Neural progenitor cell (in vitro differentiated cells): ENCODE results near the gene RHOC. TPM values are rescaled to one million over a fixed set of nuclear protein-coding genes. Genes with fewer than 3 reads are reported as not detected.
A peak's percentile ranks its signal among the peaks of the same experiment; 100 is the strongest.

Source experiments
- DNase-seq: peaks from one replicate; pipeline ENCODE4 v3.0.0-alpha.2; 2016; ENCODE audit warnings: low spot score
- H2AFZ ChIP-seq: fragments of 200-600 bp; sonication (generic); replicated peaks from 2 replicates; pipeline ENCODE4 v1.6.1; 2016; ENCODE audit warnings: antibody characterized with exemption
- H3F3A ChIP-seq: fragments of 200-600 bp; sonication (generic); 2 replicates; pipeline ENCODE4 v1.6.1; 2016; ENCODE audit warnings: antibody characterized with exemption, low read depth
- H3K27ac ChIP-seq: fragments of 200-600 bp; sonication (generic); 2 replicates; pipeline ENCODE4 v1.5.1; 2016; ENCODE audit warnings: mild to moderate bottlenecking
- H3K27me3 ChIP-seq: fragments of 200-600 bp; sonication (generic); 2 replicates; pipeline ENCODE4 v1.6.1; 2016; ENCODE audit warnings: mild to moderate bottlenecking, moderate library complexity
- H3K36me3 ChIP-seq: fragments of 200-600 bp; sonication (generic); 2 replicates; pipeline ENCODE4 v1.5.1; 2016
- H3K4me1 ChIP-seq: fragments of 200-600 bp; sonication (generic); 2 replicates; pipeline ENCODE4 v1.6.1; 2016; ENCODE audit warnings: mixed run types
- H3K4me2 ChIP-seq: fragments of 200-600 bp; sonication (generic); 2 replicates; pipeline ENCODE4 v1.6.1; 2016
- H3K4me3 ChIP-seq: fragments of 200-600 bp; sonication (generic); 2 replicates; pipeline ENCODE4 v1.5.1; 2016
- H3K79me2 ChIP-seq: fragments of 200-600 bp; sonication (generic); 2 replicates; pipeline ENCODE4 v1.6.1; 2016; ENCODE audit warnings: low read depth
- H3K9ac ChIP-seq: fragments of 200-600 bp; sonication (generic); 2 replicates; pipeline ENCODE4 v1.6.1; 2016
- H3K9me3 ChIP-seq: fragments of 200-600 bp; sonication (generic); 2 replicates; pipeline ENCODE4 v1.5.1; 2016; ENCODE audit warnings: low read depth
- H4K20me1 ChIP-seq: fragments of 200-600 bp; sonication (generic); 2 replicates; pipeline ENCODE4 v1.6.1; 2016; ENCODE audit warnings: low read depth
- H3K27ac Mint-ChIP-seq: 3 replicates; pipeline ENCODE4 v1.8.0; 2021; ENCODE audit warnings: mixed read lengths
- H3K27me3 Mint-ChIP-seq: 2 replicates; pipeline ENCODE4 v1.8.0; 2022; ENCODE audit warnings: low read depth, mild to moderate bottlenecking, inconsistent platforms, moderate library complexity, mixed read lengths; ENCODE audit not compliant: insufficient read depth
- H3K36me3 Mint-ChIP-seq: 3 replicates; pipeline ENCODE4 v1.8.0; 2021; ENCODE audit warnings: mixed read lengths
- H3K4me1 Mint-ChIP-seq: 3 replicates; pipeline ENCODE4 v1.8.0; 2021; ENCODE audit warnings: mixed read lengths
- H3K4me3 Mint-ChIP-seq: 3 replicates; pipeline ENCODE4 v1.8.0; 2021; ENCODE audit warnings: mild to moderate bottlenecking, moderate library complexity, mixed read lengths
- H3K9me3 Mint-ChIP-seq: 3 replicates; pipeline ENCODE4 v1.8.0; 2020; ENCODE audit warnings: mixed read lengths
- CTCF ChIP-seq: fragments of 200-600 bp; sonication (generic); IDR thresholded peaks from 2 replicates; pipeline ENCODE4 v1.5.1; 2017; ENCODE audit warnings: antibody characterized with exemption, mild to moderate bottlenecking
- EZH2 ChIP-seq: fragments of 200-600 bp; sonication (generic); IDR thresholded peaks from 2 replicates; pipeline ENCODE4 v1.6.1; 2017; ENCODE audit warnings: antibody characterized with exemption, mild to moderate bottlenecking, moderate library complexity
- EZH2phosphoT487 ChIP-seq: fragments of 200-600 bp; sonication (generic); IDR thresholded peaks from 2 replicates; pipeline ENCODE4 v1.6.1; 2017; ENCODE audit warnings: antibody characterized with exemption
- total RNA-seq: library from RNA; depleted of rRNA; stranded (reverse); fragments of >200 nt; gene quantifications from 2 replicates; pipeline ENCODE4 v1.2.3, GENCODE V29; 2015; ENCODE audit warnings: low replicate concordance

Gene RHOC
- total RNA-seq, 1 donor from 2014 or later: 41.8 TPM

- Histone ChIP-seq H3K36me3 (no peaks in the 10 kb centered on the region), H3K4me2 (no peak overlapping the region), H3K4me1 (no peaks in the 10 kb centered on the region), H3K4me3 (no peak overlapping the region), H3K27me3 (no peaks in the 10 kb centered on the region), H3K9ac (no peak overlapping the region), H4K20me1 (peaks cover 14% of the 10 kb centered on the region), H3K79me2 (no peaks in the 10 kb centered on the region), H3F3A (no peaks in the 10 kb centered on the region), H2AFZ (no peak overlapping the region), H3K9me3 (no peaks in the 10 kb centered on the region), H3K27ac (no peak overlapping the region)
- peaks cover 30% of the 10 kb centered on the region for H3K36me3 Mint-ChIP-seq
- H3K9me3 Mint-ChIP-seq: no peaks in the 10 kb centered on the region
- DNase-seq: no peak
- H3K4me1 Mint-ChIP-seq: no peaks in the 10 kb centered on the region
- TF ChIP-seq CTCF: no peak
- TF ChIP-seq EZH2: no peak
- TF ChIP-seq EZH2phosphoT487: no peak
- peak overlapping the region; percentile 76 for H3K27ac Mint-ChIP-seq
- H3K27me3 Mint-ChIP-seq: no peaks in the 10 kb centered on the region
- H3K4me3 Mint-ChIP-seq: no peak overlapping the region
Measured at GRCh38 chr1:112689196-112689841, 17.6 kb downstream of the RHOC start.

- no peaks in the 10 kb centered on the region for H3K27me3 ChIP-seq
- no peak overlapping the region for H3K9ac ChIP-seq
- Mint-ChIP-seq H3K4me1 (no peaks in the 10 kb centered on the region), H3K27me3 (no peaks in the 10 kb centered on the region), H3K36me3 (peaks cover 30% of the 10 kb centered on the region), H3K9me3 (no peaks in the 10 kb centered on the region), H3K4me3 (no peak overlapping the region), H3K27ac (peak overlapping the region; percentile 76)
- peaks cover 14% of the 10 kb centered on the region for H4K20me1 ChIP-seq
- H3F3A ChIP-seq: no peaks in the 10 kb centered on the region
- no peak overlapping the region for H2AFZ ChIP-seq
- TF ChIP-seq EZH2 (no peak), EZH2phosphoT487 (no peak), CTCF (no peak)
- no peak overlapping the region for H3K4me3 ChIP-seq
- H3K79me2 ChIP-seq: no peaks in the 10 kb centered on the region
- H3K9me3 ChIP-seq: no peaks in the 10 kb centered on the region
- no peak overlapping the region for H3K27ac ChIP-seq
- DNase-seq: no peak
- no peak overlapping the region for H3K4me2 ChIP-seq
- H3K4me1 ChIP-seq: no peaks in the 10 kb centered on the region
- H3K36me3 ChIP-seq: no peaks in the 10 kb centered on the region
Measured at GRCh38 chr1:112688781-112689193, 18.1 kb downstream of the RHOC start.

GRCh38 chr1:112687785-112688496 lies 19.0 kb downstream of the RHOC start:
- no peak overlapping the region for H2AFZ ChIP-seq
- no peaks in the 10 kb centered on the region for H3K9me3 ChIP-seq
- H3K27ac Mint-ChIP-seq: no peak overlapping the region
- no peaks in the 10 kb centered on the region for H3K27me3 Mint-ChIP-seq
- peaks cover 14% of the 10 kb centered on the region for H4K20me1 ChIP-seq
- H3K27me3 ChIP-seq: no peaks in the 10 kb centered on the region
- H3K4me2 ChIP-seq: no peak overlapping the region
- no peak overlapping the region for H3K4me3 ChIP-seq
- no peaks in the 10 kb centered on the region for H3K4me1 ChIP-seq
- TF ChIP-seq EZH2 (no peak), EZH2phosphoT487 (no peak), CTCF (no peak)
- H3K9me3 Mint-ChIP-seq: no peaks in the 10 kb centered on the region
- no peaks in the 10 kb centered on the region for H3K4me1 Mint-ChIP-seq
- no peaks in the 10 kb centered on the region for H3K79me2 ChIP-seq
- H3K27ac ChIP-seq: no peak overlapping the region
- no peak overlapping the region for H3K4me3 Mint-ChIP-seq
- H3K36me3 ChIP-seq: no peaks in the 10 kb centered on the region
- no peak overlapping the region for H3K9ac ChIP-seq
- H3F3A ChIP-seq: no peaks in the 10 kb centered on the region
- no peak for DNase-seq
- peaks cover 28% of the 10 kb centered on the region for H3K36me3 Mint-ChIP-seq
